ENCODE measurements around the gene DHDDS.

DNA sequence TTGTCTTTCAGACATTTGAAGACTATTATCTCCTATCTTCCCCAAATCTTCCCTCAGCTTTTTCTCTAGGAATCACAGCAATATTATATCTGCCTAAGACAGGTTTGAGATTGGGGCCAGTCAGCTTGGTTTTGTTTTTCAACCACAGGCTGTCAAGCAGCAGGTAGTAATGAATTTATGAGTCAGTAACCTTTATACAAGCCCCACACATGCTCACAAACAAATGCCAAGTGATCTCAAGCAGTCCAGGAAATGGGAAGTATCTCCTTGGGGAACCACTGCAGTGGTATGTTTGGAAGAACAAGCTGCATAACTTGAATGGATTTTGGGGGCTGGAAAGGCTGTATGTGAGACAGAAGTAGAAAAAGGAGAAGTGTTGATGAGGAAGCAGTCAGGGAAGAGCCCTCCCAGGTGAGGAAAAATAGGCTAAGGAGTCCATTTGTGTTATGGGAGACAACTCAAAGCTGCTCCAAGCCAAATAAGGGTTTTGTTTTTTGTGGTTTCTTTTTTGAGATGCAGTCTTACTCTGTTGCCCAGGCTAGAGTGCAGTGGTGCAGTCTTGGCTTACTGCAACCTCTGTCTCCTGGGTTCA lies 2.1 kb downstream of the DHDDS start:
- TF ChIP-seq SP1 (IDR thresholded peaks at IDR 0.05): no peak
- no peak for TF ChIP-seq NFRKB (IDR thresholded peaks at IDR 0.05)
- TF ChIP-seq ZNF384 (IDR thresholded peaks at IDR 0.05): no peak
- TF ChIP-seq, protein P1, sequence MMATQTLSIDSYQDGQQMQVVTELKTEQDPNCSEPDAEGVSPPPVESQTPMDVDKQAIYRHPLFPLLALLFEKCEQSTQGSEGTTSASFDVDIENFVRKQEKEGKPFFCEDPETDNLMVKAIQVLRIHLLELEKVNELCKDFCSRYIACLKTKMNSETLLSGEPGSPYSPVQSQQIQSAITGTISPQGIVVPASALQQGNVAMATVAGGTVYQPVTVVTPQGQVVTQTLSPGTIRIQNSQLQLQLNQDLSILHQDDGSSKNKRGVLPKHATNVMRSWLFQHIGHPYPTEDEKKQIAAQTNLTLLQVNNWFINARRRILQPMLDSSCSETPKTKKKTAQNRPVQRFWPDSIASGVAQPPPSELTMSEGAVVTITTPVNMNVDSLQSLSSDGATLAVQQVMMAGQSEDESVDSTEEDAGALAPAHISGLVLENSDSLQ (IDR thresholded peaks at IDR 0.05): no peak
- no peak for TF ChIP-seq BHLHE40 (IDR thresholded peaks at IDR 0.05; ENCODE audit: borderline replicate concordance)
- no peak for TF ChIP-seq SUZ12 (IDR thresholded peaks at IDR 0.05)
- no peak for TF ChIP-seq ELF4 (IDR thresholded peaks at IDR 0.05)
- TF ChIP-seq FOXM1 (IDR thresholded peaks at IDR 0.05; ENCODE audit: borderline replicate concordance): no peak
- TF ChIP-seq TARDBP (IDR thresholded peaks at IDR 0.05): no peak
- TF ChIP-seq ARNT (IDR thresholded peaks at IDR 0.05): no peak
- no peak for TF ChIP-seq L3MBTL2 (conservative IDR thresholded peaks at IDR 0.05)

Data from HEK293T (cell line).